ENCODE measurements around the gene SLC1A2.

- TF ChIP-seq SP1 (IDR thresholded peaks at IDR 0.05) (no peak), ZNF384 (IDR thresholded peaks at IDR 0.05) (no peak), FOXM1 (IDR thresholded peaks at IDR 0.05; ENCODE audit: borderline replicate concordance) (no peak), PKNOX1 (IDR thresholded peaks at IDR 0.05) (no peak), NFRKB (IDR thresholded peaks at IDR 0.05) (no peak), ELF4 (IDR thresholded peaks at IDR 0.05) (no peak), ARNT (IDR thresholded peaks at IDR 0.05) (no peak), SUZ12 (IDR thresholded peaks at IDR 0.05) (no peak), FOXK2 (IDR thresholded peaks at IDR 0.05) (no peak)
Measured at GRCh38 chr11:35232891-35233330, 186.4 kb downstream of the SLC1A2 start.

All from HEK293T (cell line).